Measurements from ENCODE around the gene IGF2BP2.

IGF2BP2 gene

GRCh38 chr3:185722881-185723280 is 102.0 kb downstream of the IGF2BP2 start:
- TF ChIP-seq ZFX (IDR thresholded peaks at IDR 0.05), result no peak
- TF ChIP-seq, protein P1, sequence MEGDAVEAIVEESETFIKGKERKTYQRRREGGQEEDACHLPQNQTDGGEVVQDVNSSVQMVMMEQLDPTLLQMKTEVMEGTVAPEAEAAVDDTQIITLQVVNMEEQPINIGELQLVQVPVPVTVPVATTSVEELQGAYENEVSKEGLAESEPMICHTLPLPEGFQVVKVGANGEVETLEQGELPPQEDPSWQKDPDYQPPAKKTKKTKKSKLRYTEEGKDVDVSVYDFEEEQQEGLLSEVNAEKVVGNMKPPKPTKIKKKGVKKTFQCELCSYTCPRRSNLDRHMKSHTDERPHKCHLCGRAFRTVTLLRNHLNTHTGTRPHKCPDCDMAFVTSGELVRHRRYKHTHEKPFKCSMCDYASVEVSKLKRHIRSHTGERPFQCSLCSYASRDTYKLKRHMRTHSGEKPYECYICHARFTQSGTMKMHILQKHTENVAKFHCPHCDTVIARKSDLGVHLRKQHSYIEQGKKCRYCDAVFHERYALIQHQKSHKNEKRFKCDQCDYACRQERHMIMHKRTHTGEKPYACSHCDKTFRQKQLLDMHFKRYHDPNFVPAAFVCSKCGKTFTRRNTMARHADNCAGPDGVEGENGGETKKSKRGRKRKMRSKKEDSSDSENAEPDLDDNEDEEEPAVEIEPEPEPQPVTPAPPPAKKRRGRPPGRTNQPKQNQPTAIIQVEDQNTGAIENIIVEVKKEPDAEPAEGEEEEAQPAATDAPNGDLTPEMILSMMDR (conservative IDR thresholded peaks at IDR 0.05), result no peak
- H3K27ac ChIP-seq, result no peak overlapping the region

DNA sequence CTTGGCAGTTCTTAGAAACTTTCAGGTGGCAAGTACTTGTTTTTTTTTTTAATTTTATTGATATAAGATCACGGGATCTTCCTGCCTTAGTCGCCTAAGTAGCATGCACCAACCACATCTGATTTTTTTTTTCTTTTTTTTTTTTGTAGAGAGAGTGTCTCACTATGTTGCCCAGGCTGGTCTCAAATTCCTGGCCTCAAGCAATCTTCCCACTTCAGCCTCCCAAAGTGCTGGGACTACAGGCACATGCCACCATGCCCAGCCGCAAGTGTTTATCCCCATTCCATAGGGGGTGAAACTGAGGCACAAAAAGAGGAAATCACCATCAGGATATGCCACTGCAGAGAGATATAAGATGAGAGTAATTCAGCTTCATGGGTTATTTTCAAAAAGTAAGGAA is 102.9 kb downstream of the IGF2BP2 start:
- TF ChIP-seq, protein P1 (conservative IDR thresholded peaks at IDR 0.05), result no peak
- no peak for TF ChIP-seq ZFX (IDR thresholded peaks at IDR 0.05)
- no peak overlapping the region for H3K27ac ChIP-seq

- no peak for TF ChIP-seq ZFX (IDR thresholded peaks at IDR 0.05)
- TF ChIP-seq, protein P1 (conservative IDR thresholded peaks at IDR 0.05), result no peak
- H3K27ac ChIP-seq, result no peak overlapping the region
Measured at GRCh38 chr3:185720326-185720725, 104.5 kb downstream of the IGF2BP2 start.

DNA sequence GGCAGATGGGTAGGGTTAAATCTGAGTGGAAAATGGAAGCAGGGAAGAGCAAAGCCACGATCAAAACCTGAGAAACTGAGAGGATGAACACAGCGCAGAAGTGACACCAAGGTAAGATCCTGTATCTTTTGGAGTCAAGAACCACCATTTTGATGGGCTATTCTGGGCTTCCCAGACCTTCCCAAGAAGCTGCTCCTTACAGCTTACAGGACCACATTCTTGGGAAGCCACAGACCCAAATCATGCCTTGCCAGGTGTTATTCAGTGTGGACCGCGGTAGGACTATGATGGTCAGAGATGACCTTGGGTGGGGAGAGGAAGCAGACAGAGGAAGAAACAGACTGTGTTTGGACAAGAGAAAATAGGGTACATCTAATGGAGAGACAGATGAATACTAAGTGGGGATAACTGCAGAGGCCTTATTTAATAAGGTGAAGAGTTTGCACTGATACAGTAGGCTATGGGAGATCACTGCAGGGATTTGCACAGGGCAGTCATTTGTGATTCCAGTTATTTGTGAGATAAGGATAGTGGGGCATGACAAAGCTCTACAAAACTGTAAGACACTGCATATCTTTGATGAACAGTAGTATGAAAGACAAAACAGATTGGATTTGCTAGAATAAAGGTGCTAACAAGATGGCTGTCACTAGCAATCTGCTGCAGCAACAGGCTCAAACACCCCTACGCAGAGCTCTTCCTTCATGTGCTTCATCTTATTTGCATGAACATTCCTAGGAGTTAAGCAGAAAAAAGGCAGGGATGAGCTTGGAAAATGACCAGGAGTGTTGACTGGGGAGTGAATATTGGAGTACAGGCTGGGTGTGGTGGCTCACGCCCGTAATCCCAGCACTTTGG is 105.9 kb downstream of the IGF2BP2 start:
- no peak overlapping the region for H3K27ac ChIP-seq
- TF ChIP-seq, protein P1 (conservative IDR thresholded peaks at IDR 0.05), result no peak
- no peak for TF ChIP-seq ZFX (IDR thresholded peaks at IDR 0.05)

- no peak for TF ChIP-seq ZFX (IDR thresholded peaks at IDR 0.05)
- TF ChIP-seq, protein P1 (conservative IDR thresholded peaks at IDR 0.05), result no peak
- H3K27ac ChIP-seq, result no peak overlapping the region
Measured at GRCh38 chr3:185717627-185718402, 107.0 kb downstream of the IGF2BP2 start.

- TF ChIP-seq ZFX (IDR thresholded peaks at IDR 0.05), result no peak
- TF ChIP-seq, protein P1 (conservative IDR thresholded peaks at IDR 0.05), result no peak
- no peak overlapping the region for H3K27ac ChIP-seq
Measured at GRCh38 chr3:185717121-185717520, 107.7 kb downstream of the IGF2BP2 start.
